22Rv1 (cell line): ENCODE results near the gene RXFP2.
A peak's percentile ranks its signal among the peaks of the same experiment; 100 is the strongest.

ENCODE experiments used
- ZFX ChIP-seq: fragments of 450-650 bp; IDR thresholded peaks from 2 replicates; pipeline ENCODE4 v1.6.1; 2017; ENCODE audit warnings: antibody characterized with exemption, borderline replicate concordance
- TF ChIP-seq, protein P1 (sequence below): fragments of 450-650 bp; IDR thresholded peaks from 2 replicates; pipeline ENCODE4 v1.5.1; 2017; ENCODE audit warnings: mild to moderate bottlenecking

DNA sequence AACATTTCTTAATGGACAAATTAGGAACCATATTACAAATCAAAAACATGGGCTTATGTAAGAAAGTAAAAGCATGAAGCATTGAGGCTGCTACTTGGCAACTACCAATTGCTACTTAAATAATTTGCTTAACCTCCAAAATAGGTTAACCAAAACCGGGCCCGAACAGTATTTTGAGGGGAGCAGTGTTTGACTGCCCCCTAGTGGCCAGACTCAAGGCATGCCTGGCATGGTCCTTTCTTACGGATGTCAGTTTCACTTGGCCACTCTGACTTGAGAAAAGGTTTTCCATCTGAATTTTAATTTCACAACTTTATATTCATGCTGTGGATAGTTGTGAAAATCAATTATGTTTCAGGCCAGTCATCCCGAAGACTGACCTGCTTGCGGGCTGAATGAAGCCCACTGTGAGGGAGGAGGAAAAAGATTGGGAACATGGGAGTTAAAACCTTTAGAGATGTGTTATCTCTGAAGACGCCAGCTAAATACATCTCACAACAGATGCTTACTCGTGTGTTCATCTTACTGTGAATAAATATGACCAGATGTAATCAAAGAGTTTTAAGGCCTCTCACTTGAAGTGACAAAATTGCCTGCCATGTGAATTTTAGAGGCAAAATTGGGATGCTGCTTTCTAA, 2.9 kb downstream of the RXFP2 start:
- TF ChIP-seq, protein P1, sequence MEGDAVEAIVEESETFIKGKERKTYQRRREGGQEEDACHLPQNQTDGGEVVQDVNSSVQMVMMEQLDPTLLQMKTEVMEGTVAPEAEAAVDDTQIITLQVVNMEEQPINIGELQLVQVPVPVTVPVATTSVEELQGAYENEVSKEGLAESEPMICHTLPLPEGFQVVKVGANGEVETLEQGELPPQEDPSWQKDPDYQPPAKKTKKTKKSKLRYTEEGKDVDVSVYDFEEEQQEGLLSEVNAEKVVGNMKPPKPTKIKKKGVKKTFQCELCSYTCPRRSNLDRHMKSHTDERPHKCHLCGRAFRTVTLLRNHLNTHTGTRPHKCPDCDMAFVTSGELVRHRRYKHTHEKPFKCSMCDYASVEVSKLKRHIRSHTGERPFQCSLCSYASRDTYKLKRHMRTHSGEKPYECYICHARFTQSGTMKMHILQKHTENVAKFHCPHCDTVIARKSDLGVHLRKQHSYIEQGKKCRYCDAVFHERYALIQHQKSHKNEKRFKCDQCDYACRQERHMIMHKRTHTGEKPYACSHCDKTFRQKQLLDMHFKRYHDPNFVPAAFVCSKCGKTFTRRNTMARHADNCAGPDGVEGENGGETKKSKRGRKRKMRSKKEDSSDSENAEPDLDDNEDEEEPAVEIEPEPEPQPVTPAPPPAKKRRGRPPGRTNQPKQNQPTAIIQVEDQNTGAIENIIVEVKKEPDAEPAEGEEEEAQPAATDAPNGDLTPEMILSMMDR = peak; percentile 98
- TF ChIP-seq ZFX = no peak
